Measurements from ENCODE around the gene IRF6.

The IRF6 gene

DNA sequence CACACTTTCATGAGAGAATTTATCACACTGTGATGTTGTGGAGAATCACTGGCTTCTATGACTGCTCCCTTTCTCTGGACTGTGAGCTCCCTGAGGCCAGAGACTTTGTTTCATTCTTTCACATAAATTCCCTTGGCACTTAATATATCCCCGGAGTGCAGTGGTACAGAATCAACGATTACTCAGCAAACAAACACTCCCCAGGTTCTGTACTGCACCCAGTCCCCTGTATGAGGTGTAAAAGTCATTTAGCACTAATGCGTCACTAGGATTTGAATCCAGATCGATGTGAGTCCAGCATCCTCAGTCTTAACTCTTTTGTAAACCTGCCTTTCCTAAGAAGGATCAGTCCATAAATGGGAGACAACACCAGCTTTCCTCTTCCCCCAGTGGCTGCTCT is 15.0 kb upstream of the IRF6 start:
- Histone ChIP-seq H3K4me3 (ENCODE audit: low read depth, low read length) (no peak overlapping the region), H3K27me3 (replicated peaks) (no peaks in the 10 kb centered on the region), H3K36me3 (replicated peaks) (no peaks in the 10 kb centered on the region), H3K27ac (no peak overlapping the region)
- TF ChIP-seq, protein P1, sequence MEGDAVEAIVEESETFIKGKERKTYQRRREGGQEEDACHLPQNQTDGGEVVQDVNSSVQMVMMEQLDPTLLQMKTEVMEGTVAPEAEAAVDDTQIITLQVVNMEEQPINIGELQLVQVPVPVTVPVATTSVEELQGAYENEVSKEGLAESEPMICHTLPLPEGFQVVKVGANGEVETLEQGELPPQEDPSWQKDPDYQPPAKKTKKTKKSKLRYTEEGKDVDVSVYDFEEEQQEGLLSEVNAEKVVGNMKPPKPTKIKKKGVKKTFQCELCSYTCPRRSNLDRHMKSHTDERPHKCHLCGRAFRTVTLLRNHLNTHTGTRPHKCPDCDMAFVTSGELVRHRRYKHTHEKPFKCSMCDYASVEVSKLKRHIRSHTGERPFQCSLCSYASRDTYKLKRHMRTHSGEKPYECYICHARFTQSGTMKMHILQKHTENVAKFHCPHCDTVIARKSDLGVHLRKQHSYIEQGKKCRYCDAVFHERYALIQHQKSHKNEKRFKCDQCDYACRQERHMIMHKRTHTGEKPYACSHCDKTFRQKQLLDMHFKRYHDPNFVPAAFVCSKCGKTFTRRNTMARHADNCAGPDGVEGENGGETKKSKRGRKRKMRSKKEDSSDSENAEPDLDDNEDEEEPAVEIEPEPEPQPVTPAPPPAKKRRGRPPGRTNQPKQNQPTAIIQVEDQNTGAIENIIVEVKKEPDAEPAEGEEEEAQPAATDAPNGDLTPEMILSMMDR (IDR thresholded peaks at IDR 0.05; ENCODE audit: low read depth, low read length, missing control alignments), result no peak
- DNase-seq, result no peak
- in situ Hi-C loops (cut with HindIII; ENCODE audit: low pct_ligation_motif_present, low sequenced_read_pairs), result no loop called here

DNA sequence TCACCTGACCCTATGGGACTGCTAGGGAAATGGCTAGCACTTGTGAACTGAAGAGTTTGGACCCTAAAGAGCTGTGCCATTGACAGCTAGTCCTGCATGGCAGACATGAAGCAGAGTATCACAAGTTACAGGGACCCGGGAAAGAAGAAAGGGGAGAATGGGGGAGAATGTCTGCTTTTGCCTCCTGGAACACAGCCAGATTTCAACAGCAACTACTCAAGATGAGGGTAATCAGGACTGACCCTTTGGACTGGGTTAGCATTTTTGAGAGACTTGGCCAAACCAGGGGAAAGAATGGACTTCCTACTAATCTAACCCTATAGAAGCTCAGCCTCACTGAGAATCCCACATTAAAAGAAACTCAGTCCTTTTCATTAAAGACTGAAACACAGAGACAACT is 13.1 kb upstream of the IRF6 start:
- in situ Hi-C loops (cut with HindIII; ENCODE audit: low pct_ligation_motif_present, low sequenced_read_pairs), result no loop called here
- Histone ChIP-seq H3K27ac (no peak overlapping the region), H3K27me3 (replicated peaks) (no peaks in the 10 kb centered on the region), H3K36me3 (replicated peaks) (no peaks in the 10 kb centered on the region), H3K4me3 (ENCODE audit: low read depth, low read length) (no peak overlapping the region)
- TF ChIP-seq, protein P1 (IDR thresholded peaks at IDR 0.05; ENCODE audit: low read depth, low read length, missing control alignments), result no peak
- DNase-seq, result no peak

DNA sequence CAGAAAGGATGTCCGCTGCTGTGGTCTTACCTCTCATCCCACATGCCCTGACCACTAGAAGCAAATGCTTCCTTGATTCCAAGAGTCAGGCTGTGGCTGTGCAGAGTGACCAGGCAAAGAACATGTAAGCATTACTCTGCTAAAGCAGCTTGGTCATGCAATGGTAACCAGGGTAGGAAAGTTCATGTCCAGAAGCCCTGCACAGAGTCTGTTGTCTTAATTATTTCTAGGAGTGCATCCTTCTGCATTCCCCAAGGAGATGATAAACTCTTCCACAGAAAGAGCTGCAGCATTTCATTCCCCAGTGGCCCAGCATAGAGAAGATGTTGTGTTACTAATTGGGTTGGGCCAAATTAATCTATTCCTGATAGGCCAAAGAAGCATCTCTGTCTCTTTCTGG is 11.7 kb upstream of the IRF6 start:
- Histone ChIP-seq H3K4me3 (ENCODE audit: low read depth, low read length) (no peak overlapping the region), H3K27me3 (replicated peaks) (no peaks in the 10 kb centered on the region), H3K27ac (no peak overlapping the region), H3K36me3 (replicated peaks) (no peaks in the 10 kb centered on the region)
- in situ Hi-C loops (cut with HindIII; ENCODE audit: low pct_ligation_motif_present, low sequenced_read_pairs), result no loop called here
- no peak for DNase-seq
- TF ChIP-seq, protein P1 (IDR thresholded peaks at IDR 0.05; ENCODE audit: low read depth, low read length, missing control alignments), result no peak

DNA sequence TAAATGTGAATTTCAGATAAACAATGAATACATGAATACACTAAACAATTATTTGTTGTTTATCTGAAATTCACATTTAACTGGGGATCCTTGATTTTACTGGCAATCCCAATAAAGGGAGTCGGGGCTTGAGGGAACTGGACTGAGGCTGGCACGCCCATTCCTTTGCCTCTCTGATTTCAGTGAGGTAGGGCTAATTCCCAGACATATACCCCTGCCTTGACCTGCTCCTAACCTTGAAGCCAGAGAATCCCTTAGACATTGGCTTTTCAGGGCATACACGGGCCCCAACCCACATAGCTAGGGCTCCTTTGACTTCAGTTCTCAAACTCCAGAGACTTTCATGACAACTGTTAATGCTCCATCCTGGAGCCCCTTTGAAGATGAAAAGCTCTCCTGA is 11.0 kb upstream of the IRF6 start:
- in situ Hi-C loops (cut with HindIII; ENCODE audit: low pct_ligation_motif_present, low sequenced_read_pairs), result no loop called here
- Histone ChIP-seq H3K4me3 (ENCODE audit: low read depth, low read length) (no peak overlapping the region), H3K36me3 (replicated peaks) (no peaks in the 10 kb centered on the region), H3K27ac (no peak overlapping the region), H3K27me3 (replicated peaks) (no peaks in the 10 kb centered on the region)
- no peak for DNase-seq
- TF ChIP-seq, protein P1 (IDR thresholded peaks at IDR 0.05; ENCODE audit: low read depth, low read length, missing control alignments), result no peak

DNA sequence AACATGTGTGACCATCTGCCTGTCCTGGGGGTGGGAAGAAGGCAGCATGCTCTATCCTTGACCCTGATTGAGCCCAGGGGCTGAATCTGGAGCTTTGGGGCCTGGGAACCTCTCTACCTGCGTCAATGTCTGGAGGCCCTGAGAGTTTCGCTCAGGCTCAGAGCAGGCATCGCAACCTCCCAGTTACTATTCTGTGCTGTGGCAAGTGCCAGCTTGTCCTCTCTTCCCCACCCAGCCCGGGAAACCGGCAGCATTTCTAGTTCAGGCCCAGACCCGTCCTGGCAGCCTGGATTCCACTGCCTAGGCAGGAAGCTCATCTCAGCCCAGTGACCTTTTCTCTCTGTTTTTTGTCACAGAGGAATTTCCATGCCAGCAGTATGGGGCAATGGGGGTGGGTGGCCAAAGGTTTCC is 10.0 kb upstream of the IRF6 start:
- no peaks in the 10 kb centered on the region for H3K36me3 ChIP-seq (replicated peaks)
- H3K27ac ChIP-seq, result no peak overlapping the region
- TF ChIP-seq, protein P1 (IDR thresholded peaks at IDR 0.05; ENCODE audit: low read depth, low read length, missing control alignments), result no peak
- no peak overlapping the region for H3K4me3 ChIP-seq (ENCODE audit: low read depth, low read length)
- DNase-seq, result no peak
- no peaks in the 10 kb centered on the region for H3K27me3 ChIP-seq (replicated peaks)
- in situ Hi-C loops (cut with HindIII; ENCODE audit: low pct_ligation_motif_present, low sequenced_read_pairs), result no loop called here

DNA sequence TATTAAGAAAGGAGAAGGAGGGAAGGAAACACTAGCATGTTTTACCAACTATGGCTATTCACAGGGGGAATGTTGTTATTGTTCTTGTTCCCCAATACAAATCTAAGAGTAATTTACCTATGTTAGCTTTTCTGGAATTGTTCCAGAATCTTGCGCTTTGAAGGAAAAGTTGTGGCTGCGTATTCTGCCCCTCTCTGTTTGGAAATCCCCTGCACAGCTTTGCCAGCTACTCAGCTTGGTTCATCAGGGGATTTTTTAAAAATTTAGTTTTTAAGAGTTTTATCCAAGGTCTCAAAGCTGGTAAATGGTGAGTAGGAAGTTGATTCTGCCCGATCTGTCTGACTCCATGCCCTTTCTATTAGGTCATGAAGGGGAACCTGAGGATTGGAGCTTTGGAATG is 9.5 kb upstream of the IRF6 start:
- no peak for DNase-seq
- Histone ChIP-seq H3K27ac (no peak overlapping the region), H3K36me3 (replicated peaks) (no peaks in the 10 kb centered on the region), H3K4me3 (ENCODE audit: low read depth, low read length) (no peak overlapping the region), H3K27me3 (replicated peaks) (no peaks in the 10 kb centered on the region)
- TF ChIP-seq, protein P1 (IDR thresholded peaks at IDR 0.05; ENCODE audit: low read depth, low read length, missing control alignments), result no peak
- in situ Hi-C loops (cut with HindIII; ENCODE audit: low pct_ligation_motif_present, low sequenced_read_pairs), result no loop called here

All from brain microvascular endothelial cell (primary cell).